ENCODE data around the gene C1orf174.

The C1orf174 gene

DNA sequence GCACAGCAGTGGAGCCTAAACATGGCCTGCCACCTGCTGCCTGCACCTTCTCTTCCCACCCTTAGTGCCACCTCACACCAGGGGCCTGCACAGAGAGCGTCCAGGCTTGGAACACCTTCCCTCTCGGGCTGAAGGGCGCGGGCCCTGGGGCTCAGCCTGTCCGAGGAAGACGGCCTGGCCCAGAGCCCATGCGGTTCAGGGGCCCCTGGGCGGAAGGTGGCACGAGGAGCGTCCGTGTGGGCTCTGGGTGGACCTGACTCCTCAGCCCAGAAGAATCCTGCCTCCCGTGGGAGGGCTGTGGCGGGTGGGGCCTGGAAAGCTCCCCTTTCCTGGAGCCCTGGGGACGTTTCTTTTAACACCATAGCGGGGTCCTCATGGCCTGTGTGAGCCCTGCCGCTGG lies 23.4 kb downstream of the C1orf174 start:
- Histone ChIP-seq H3K4me3 (replicated peaks; ENCODE audit: insufficient read depth, low read length) (no peak overlapping the region), H3K27ac (replicated peaks) (no peak overlapping the region), H3K27me3 (ENCODE audit: insufficient read depth, poor library complexity, severe bottlenecking) (no peaks in the 10 kb centered on the region)
- DNase-seq (ENCODE audit: low read depth in 1 of 2, low spot score in 1 of 2): no peak
- TF ChIP-seq, protein P1, sequence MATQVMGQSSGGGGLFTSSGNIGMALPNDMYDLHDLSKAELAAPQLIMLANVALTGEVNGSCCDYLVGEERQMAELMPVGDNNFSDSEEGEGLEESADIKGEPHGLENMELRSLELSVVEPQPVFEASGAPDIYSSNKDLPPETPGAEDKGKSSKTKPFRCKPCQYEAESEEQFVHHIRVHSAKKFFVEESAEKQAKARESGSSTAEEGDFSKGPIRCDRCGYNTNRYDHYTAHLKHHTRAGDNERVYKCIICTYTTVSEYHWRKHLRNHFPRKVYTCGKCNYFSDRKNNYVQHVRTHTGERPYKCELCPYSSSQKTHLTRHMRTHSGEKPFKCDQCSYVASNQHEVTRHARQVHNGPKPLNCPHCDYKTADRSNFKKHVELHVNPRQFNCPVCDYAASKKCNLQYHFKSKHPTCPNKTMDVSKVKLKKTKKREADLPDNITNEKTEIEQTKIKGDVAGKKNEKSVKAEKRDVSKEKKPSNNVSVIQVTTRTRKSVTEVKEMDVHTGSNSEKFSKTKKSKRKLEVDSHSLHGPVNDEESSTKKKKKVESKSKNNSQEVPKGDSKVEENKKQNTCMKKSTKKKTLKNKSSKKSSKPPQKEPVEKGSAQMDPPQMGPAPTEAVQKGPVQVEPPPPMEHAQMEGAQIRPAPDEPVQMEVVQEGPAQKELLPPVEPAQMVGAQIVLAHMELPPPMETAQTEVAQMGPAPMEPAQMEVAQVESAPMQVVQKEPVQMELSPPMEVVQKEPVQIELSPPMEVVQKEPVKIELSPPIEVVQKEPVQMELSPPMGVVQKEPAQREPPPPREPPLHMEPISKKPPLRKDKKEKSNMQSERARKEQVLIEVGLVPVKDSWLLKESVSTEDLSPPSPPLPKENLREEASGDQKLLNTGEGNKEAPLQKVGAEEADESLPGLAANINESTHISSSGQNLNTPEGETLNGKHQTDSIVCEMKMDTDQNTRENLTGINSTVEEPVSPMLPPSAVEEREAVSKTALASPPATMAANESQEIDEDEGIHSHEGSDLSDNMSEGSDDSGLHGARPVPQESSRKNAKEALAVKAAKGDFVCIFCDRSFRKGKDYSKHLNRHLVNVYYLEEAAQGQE (IDR thresholded peaks at IDR 0.05; ENCODE audit: insufficient replicate concordance, low read depth): no peak
- TF ChIP-seq, protein P2, sequence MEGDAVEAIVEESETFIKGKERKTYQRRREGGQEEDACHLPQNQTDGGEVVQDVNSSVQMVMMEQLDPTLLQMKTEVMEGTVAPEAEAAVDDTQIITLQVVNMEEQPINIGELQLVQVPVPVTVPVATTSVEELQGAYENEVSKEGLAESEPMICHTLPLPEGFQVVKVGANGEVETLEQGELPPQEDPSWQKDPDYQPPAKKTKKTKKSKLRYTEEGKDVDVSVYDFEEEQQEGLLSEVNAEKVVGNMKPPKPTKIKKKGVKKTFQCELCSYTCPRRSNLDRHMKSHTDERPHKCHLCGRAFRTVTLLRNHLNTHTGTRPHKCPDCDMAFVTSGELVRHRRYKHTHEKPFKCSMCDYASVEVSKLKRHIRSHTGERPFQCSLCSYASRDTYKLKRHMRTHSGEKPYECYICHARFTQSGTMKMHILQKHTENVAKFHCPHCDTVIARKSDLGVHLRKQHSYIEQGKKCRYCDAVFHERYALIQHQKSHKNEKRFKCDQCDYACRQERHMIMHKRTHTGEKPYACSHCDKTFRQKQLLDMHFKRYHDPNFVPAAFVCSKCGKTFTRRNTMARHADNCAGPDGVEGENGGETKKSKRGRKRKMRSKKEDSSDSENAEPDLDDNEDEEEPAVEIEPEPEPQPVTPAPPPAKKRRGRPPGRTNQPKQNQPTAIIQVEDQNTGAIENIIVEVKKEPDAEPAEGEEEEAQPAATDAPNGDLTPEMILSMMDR (IDR thresholded peaks at IDR 0.05; ENCODE audit: insufficient read depth, low read length): no peak
- TF ChIP-seq SPI1 (IDR thresholded peaks at IDR 0.05; ENCODE audit: borderline replicate concordance, low read depth): no peak

DNA sequence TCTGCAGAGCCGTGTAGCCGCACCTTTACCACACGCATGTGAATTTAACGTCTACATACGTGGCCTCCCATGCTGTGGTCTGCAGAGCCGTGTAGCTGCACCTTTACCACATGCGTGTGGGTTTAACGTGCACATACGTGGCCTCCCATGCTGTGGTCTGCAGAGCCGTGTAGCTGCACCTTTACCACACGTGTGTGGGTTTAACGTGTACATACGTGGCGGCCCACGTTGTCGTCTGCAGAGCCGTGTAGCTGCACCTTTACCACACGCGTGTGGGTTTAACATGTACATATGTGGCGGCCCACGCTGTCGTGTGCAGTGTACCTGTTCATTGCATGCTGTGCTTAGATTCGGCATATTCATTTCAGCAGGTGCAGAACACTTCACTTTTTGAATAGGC lies 25.3 kb downstream of the C1orf174 start:
- Histone ChIP-seq H3K27me3 (ENCODE audit: insufficient read depth, poor library complexity, severe bottlenecking) (no peaks in the 10 kb centered on the region), H3K4me3 (replicated peaks; ENCODE audit: insufficient read depth, low read length) (no peak overlapping the region), H3K27ac (replicated peaks) (no peak overlapping the region)
- DNase-seq (ENCODE audit: low read depth in 1 of 2, low spot score in 1 of 2): no peak
- TF ChIP-seq, protein P1 (IDR thresholded peaks at IDR 0.05; ENCODE audit: insufficient replicate concordance, low read depth): no peak
- TF ChIP-seq GABPA (IDR thresholded peaks at IDR 0.05; ENCODE audit: low read depth) (no peak), POLR2AphosphoS5 (IDR thresholded peaks at IDR 0.05; ENCODE audit: low read depth) (no peak), SPI1 (IDR thresholded peaks at IDR 0.05; ENCODE audit: borderline replicate concordance, low read depth) (no peak)
- TF ChIP-seq, protein P2 (IDR thresholded peaks at IDR 0.05; ENCODE audit: insufficient read depth, low read length): no peak

DNA sequence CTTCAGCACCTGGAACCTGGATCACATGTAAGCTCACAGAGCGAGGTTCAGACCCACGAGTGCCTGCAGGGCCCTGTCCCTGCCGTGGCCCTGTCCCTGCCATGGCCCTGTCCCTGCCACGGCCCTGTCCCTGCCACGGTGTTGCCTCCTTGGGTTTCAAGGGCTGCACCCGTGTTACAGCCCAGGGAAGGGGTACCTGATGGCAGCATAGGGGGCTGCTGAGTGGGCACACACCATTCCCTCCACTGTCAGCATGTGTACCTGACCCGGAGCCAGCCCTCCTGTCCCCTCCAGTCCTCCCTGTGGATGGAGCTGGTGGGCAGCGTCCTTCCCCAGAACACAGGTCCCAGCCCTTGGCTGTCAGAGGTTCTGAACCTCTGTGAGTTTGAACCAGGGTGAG lies 27.5 kb downstream of the C1orf174 start:
- DNase-seq (ENCODE audit: low read depth in 1 of 2, low spot score in 1 of 2): no peak
- no peak for TF ChIP-seq SPI1 (IDR thresholded peaks at IDR 0.05; ENCODE audit: borderline replicate concordance, low read depth)
- Histone ChIP-seq H3K27ac (replicated peaks) (no peak overlapping the region), H3K27me3 (ENCODE audit: insufficient read depth, poor library complexity, severe bottlenecking) (no peaks in the 10 kb centered on the region), H3K4me3 (replicated peaks; ENCODE audit: insufficient read depth, low read length) (no peak overlapping the region)

DNA sequence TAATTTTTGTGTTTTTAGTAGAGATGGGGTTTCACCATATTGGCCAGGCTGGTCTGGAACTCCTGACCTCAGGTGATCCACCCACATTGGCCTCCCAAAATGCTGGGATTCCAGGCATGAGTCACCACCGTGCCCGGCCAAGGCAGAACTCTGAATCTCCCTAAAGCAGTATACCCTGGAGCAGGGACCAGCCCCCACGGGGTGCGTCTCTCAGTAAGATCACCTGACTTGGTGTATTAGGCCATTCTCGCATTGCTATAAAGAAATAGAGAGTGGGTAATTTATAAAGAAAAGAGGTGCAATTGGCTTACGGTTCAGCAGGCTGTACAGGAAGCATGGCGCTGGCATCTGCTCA lies 28.6 kb downstream of the C1orf174 start:
- no peak for DNase-seq (ENCODE audit: low read depth in 1 of 2, low spot score in 1 of 2)
- no peaks in the 10 kb centered on the region for H3K27me3 ChIP-seq (ENCODE audit: insufficient read depth, poor library complexity, severe bottlenecking)
- TF ChIP-seq SPI1 (IDR thresholded peaks at IDR 0.05; ENCODE audit: borderline replicate concordance, low read depth): no peak
- TF ChIP-seq, protein P1 (IDR thresholded peaks at IDR 0.05; ENCODE audit: insufficient replicate concordance, low read depth): no peak
- TF ChIP-seq, protein P2 (IDR thresholded peaks at IDR 0.05; ENCODE audit: insufficient read depth, low read length): no peak
- H3K4me3 ChIP-seq (replicated peaks; ENCODE audit: insufficient read depth, low read length): no peak overlapping the region
- no peak overlapping the region for H3K27ac ChIP-seq (replicated peaks)
